Hematopoietic multipotent progenitor cell treated with erythropoietin and hydrocortisone succinate and interleukin-3 and kit ligand, for 15 days (in vitro differentiated cells): ENCODE measurements around the gene IPO4.

Experiments used
- DNase-seq: peaks from one replicate; pipeline ENCODE4 v3.0.0-alpha.2; 2015; ENCODE audit warnings: low spot score

IPO4 gene

DNA sequence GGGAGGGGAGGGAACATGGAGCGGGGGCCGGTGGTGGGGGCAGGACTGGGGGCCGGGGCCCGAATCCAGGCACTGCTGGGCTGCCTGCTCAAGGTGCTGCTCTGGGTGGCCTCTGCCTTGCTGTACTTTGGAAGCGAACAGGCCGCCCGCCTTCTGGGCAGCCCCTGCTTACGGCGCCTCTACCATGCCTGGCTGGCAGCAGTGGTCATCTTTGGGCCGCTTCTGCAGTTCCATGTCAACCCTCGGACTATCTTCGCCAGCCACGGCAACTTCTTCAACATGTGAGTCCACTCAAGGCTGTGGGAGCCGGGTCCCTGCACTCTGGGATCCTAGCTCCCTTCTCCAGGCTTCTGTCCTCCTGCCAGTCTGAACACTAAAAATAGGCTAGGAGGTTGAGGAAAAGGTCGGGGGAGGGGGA, 57.1 kb downstream of the IPO4 start:
- DNase-seq, result no peak

DNA sequence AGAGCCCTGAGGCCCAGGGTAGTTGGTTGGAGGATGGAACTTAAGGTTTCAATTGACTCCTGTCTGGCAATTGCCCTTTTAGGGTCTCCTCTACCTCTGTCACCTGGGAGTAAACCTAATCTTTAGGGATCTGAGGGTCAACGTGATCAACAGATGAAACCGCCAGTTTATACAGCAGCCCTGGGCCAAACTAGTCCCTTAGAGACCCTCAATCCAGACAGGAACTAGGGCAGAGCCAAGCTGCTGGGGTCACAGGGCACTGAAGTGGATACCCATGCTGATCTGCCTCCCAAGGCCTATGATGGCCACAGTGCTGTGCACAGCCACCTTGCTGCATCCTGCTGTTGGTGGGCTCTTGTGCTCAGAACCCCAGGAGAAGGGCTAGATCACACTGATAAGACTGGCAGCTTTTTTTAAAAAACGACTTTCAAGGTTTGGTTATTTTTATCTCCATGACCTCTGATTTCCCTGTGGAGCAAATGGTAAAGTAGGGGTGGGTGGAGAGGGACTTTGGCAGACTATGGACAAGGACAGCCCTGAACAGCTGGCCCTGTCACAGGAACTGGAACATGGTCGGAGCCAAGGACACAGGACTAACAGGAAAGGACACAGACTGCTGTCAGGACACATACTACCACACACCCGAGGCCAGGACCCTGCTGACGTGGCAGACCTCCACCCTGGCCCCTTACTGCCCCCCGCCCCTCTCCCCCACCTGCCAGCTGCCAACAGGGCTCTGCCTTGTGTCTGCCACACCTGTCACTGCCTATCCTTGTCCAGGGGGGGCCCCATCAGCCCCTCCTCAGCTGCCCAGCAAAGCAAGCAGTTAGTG, 57.7 kb downstream of the IPO4 start:
- DNase-seq, result no peak

DNA sequence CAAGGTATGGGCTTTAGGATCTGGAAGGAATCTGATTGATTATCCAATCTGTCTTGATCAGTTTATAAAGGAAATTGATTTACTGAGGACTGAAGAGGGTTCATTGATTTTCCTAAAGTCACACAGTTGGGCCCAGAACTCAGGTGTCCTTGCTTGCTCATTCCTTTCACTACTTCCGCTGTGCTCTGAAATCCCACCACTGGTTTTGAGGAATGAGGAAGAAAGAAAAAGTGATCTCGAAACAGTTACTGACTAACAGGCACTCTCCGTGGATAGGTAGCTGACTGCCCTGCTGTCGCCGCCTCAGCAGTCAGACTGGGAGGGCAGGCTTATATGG, 58.3 kb downstream of the IPO4 start, which contains the start of gene FITM1:
Gene FITM1, plus strand, starts transcription at position 280 of the 337 bp plus-strand sequence. CDS start 905 bp downstream, outside the sequence.
- no peak for DNase-seq
